Mucosa of descending colon (tissue), 3 donors: ENCODE results near the gene SMG1. TPM values are rescaled to one million over a fixed set of nuclear protein-coding genes. Genes with fewer than 3 reads are reported as not detected.
"Not testable (repeated sequence)": the region's sequence is repeated elsewhere in the genome, so short reads cannot be mapped to it uniquely, and the experiment has no call there.

Experiments used
- ATAC-seq: fragments of 200-7000 bp; cut with Tn5 transposase; one replicate; pipeline ENCODE4 v1.9.1; 2020; ENCODE audit warnings: mild to moderate bottlenecking, moderate library complexity
- DNase-seq, 3 donors: peaks; one replicate each; pipeline ENCODE4 v3.0.0-alpha.2; 2020
- H3K36me3 ChIP-seq: fragments of 200-600 bp; one replicate; pipeline ENCODE4 v1.8.0; 2021; ENCODE audit warnings: low read depth, mild to moderate bottlenecking
- H3K4me1 ChIP-seq: fragments of 200-600 bp; one replicate; pipeline ENCODE4 v1.8.0; 2021; ENCODE audit warnings: low read depth, mild to moderate bottlenecking
- H3K4me3 ChIP-seq: fragments of 200-600 bp; one replicate; pipeline ENCODE4 v1.8.0; 2021; ENCODE audit warnings: mild to moderate bottlenecking
- H3K9me3 ChIP-seq: fragments of 200-600 bp; one replicate; pipeline ENCODE4 v1.8.0; 2021; ENCODE audit warnings: mild to moderate bottlenecking
- CTCF ChIP-seq: fragments of 200-600 bp; IDR thresholded peaks from one replicate; pipeline ENCODE4 v1.8.0; 2022; ENCODE audit warnings: antibody characterized with exemption, mild to moderate bottlenecking
- intact Hi-C, 2 donors: fragments of 100-400 bp; cut with DNase I in 1 of 2; cut with micrococcal nuclease in 1 of 2; formaldehyde crosslinking; loops; one replicate each; pipeline versions ENCODE4 v1.11.0 to v1.11.1; 2022; cut with DNase I, micrococcal nuclease
- long read RNA-seq, 2 donors: library from polyadenylated mRNA; unstranded; transcript quantifications; one replicate each; pipeline ENCODE4 v2.0.0, GENCODE V29; 2019 to 2021
- total RNA-seq, 3 donors: library from RNA; stranded (reverse); fragmentation: NEBNext Ultra II Directional in 2 of 3; extraction: Animal tissue kit (Norgen Biotek cat#: 25700) in 2 of 3; gene quantifications; one replicate each; pipeline versions ENCODE4 v1.2.1 to v1.2.4, GENCODE V29; 2021 to 2023
- donor health status: DM: no; HTN: no; CAD: no; lungs with moderate emphysema.
- donor health status: DM: no; HTN: no; CAD: no.
- donor health status: DM: no; HTN: yes; CAD: no.

Gene SMG1
- 100 to 1,000 TPM in 2 of 3 donors, 10 to 100 TPM in 1; 94.8 to 147 (median 126) TPM for total RNA-seq
- long read RNA-seq, donor 1, partial matches to known transcripts = 8 of 14 reads
- long read RNA-seq, donor 1, other reads (novel, unspliced or antisense) = 6 of 14 reads
- long read RNA-seq, donor 2, partial matches to known transcripts = 2 of 6 reads
- long read RNA-seq, donor 2, other reads (novel, unspliced or antisense) = 4 of 6 reads

DNA sequence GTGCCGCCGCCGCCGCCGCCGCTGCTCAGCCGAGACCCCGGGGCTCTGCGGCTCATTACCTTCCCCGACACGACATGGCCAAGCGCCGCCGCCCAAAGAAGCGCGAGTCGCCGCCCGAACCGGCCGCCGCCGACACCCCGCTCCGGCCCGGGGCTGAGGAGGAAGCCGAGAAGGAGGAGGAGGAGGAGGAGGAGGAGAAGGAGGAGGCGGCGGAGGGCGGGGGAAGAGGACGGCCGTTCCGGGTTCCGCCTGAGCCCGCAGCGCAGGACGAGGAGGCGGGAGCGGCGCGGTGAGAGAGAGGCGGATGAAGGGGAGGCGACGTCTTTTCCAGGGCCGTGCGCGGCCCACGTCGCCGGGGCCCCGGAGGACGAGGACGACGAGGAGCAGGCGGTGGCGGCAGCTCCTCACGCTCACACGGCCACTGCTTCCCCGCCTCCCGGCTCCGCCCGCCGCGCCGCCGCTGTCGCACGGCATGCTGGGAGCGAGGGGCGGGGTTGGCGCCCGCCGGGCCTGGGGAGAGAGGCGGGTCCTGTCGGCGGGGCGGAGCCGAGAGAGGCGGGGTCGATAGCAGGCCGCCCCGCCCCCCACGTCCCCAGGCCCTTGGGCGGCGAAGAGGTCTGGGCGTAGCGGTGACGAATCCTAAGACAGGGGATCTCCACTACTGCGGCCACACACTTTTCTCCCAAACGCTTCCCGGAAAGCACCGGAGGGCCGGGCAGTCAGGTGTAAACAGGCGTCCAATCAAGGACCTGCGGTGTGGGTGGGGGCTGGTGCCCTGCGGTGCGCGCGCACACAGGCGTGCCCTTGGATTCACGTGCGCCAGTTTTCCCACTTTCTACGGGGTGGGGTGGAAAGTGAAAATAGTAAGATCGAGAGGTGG lies at the start of gene SMG1:
SMG1 (minus strand) TSS at position 423 of the 880 bp plus-strand sequence; CDS start at position 56, 367 bp downstream.
- peak; percentile 93 for ATAC-seq
- DNase-seq = peak; percentile 96 to 97 (median 96)
- intact Hi-C loops, H3K9me3 ChIP-seq, H3K36me3 ChIP-seq, H3K4me1 ChIP-seq: not testable (repeated sequence)
- H3K4me3 ChIP-seq = peak within 1 kb of the TSS; percentile 51

- DNase-seq (no peak), ATAC-seq (no peak)
- no peak overlapping the region for H3K4me3 ChIP-seq
- H3K36me3 ChIP-seq = no peaks in the 10 kb centered on the region
- no peaks in the 10 kb centered on the region for H3K4me1 ChIP-seq
- no peaks in the 10 kb centered on the region for H3K9me3 ChIP-seq
- intact Hi-C loops = loop anchor here in 1 of 2 donors (10.0 kb wide), 1 partner anchor 100 kb away; no protein-coding TSS in a partner anchor
- TF ChIP-seq CTCF = no peak
Observed at GRCh38 chr16:18975109-18975508, 48.9 kb upstream of the SMG1 start.

- DNase-seq = no peak
- TF ChIP-seq CTCF = no peak
- ATAC-seq = no peak
- H3K36me3 ChIP-seq = no peaks in the 10 kb centered on the region
- H3K4me3 ChIP-seq = no peak overlapping the region
- intact Hi-C loops = loop anchor here in 1 of 2 donors (10.0 kb wide), 1 partner anchor 105 kb away; no protein-coding TSS in a partner anchor
- H3K9me3 ChIP-seq = no peaks in the 10 kb centered on the region
- no peaks in the 10 kb centered on the region for H3K4me1 ChIP-seq
Observed at GRCh38 chr16:18969855-18970240, 43.6 kb upstream of the SMG1 start.

DNA sequence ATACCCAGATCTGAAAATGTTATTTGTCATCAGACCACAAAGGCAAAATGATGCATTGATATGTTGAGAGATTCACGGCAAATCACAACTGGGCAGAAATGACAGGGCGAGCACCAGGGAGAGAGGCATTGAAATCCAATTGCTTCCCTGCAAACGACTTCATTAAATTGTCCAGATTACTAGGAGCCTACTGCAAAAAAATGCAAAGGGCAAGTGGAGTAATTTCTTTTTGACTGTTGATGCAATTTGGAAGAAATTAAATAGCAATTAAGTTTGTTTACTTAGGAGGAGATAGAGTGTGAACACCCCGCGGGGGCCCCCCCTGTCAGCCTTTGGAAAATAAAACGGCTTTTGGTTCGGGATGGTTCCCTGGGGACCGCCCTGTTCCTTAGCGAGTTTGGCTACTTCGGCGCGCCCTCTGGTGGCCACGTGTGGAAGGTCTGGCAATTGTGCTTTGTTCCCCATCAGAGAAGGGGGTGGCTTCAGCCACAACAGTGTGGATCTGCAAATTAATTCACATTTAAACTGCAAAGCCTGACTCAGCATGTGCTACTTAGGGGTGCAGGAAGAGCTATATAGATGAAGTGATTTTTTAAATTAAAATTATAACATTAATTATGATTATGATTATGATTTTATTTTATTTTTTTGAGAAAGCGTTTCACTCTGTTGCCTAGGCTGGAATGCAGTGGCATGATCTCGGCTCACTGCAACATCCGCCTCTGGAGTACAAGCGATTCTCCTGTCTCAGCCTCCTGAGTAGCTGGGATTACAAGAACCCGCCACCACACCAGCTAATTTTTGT lies 43.0 kb upstream of the SMG1 start:
- intact Hi-C loops = no loop called here
- no peaks in the 10 kb centered on the region for H3K4me1 ChIP-seq
- no peak overlapping the region for H3K4me3 ChIP-seq
- H3K36me3 ChIP-seq = no peaks in the 10 kb centered on the region
- no peaks in the 10 kb centered on the region for H3K9me3 ChIP-seq
- peak; percentile 93 for TF ChIP-seq CTCF
- ATAC-seq (peak; percentile 99), DNase-seq (peak; percentile 83 to 91 (median 90))

DNA sequence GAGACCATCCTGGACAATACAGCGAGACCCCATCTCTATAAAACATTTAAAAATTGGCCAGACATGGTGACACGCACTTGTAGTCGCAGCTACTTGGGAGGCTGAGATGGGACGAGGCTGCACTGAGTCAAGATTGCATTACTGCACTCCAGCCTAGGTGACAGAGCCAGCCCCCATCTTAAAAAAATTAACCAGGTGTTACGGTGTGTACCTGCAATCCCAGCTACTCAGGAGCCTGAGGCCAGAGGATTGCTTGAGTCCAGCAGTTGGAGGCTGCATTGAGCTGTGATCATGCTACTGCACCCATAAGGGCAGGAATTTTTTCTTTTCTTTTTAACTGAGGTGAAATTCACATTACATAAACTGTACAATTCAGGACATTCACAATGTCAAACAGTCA lies 40.6 kb upstream of the SMG1 start:
- Histone ChIP-seq H3K4me1 (no peaks in the 10 kb centered on the region), H3K36me3 (no peaks in the 10 kb centered on the region), H3K4me3 (no peak overlapping the region), H3K9me3 (no peaks in the 10 kb centered on the region)
- DNase-seq (no peak), ATAC-seq (no peak)
- intact Hi-C loops = no loop called here
- no peak for TF ChIP-seq CTCF
